ENCODE results near the gene MINDY4.

Gene MINDY4

GRCh38 chr7:30933124-30933974, 162.1 kb downstream of the MINDY4 start:
- H3K4me3 ChIP-seq (ENCODE audit: low read depth, low read length), result no peak overlapping the region
- no peak for DNase-seq (ENCODE audit: low read depth)
- TF ChIP-seq CTCF (IDR thresholded peaks at IDR 0.05; ENCODE audit: control insufficient read depth, extremely low read depth, insufficient read depth), result no peak

- no peak overlapping the region for H3K4me3 ChIP-seq (ENCODE audit: low read depth, low read length)
- no peak for DNase-seq (ENCODE audit: low read depth)
- TF ChIP-seq CTCF (IDR thresholded peaks at IDR 0.05; ENCODE audit: control insufficient read depth, extremely low read depth, insufficient read depth), result no peak
These were observed 163.0 kb downstream of the MINDY4 start for GRCh38 chr7:30934225-30934624.

- H3K4me3 ChIP-seq (ENCODE audit: low read depth, low read length), result no peak overlapping the region
- DNase-seq (ENCODE audit: low read depth), result no peak
- TF ChIP-seq CTCF (IDR thresholded peaks at IDR 0.05; ENCODE audit: control insufficient read depth, extremely low read depth, insufficient read depth), result no peak
These were observed 163.7 kb downstream of the MINDY4 start for GRCh38 chr7:30934732-30935568.

GRCh38 chr7:30935569-30935877, 164.3 kb downstream of the MINDY4 start:
- no peak for DNase-seq (ENCODE audit: low read depth)
- H3K4me3 ChIP-seq (ENCODE audit: low read depth, low read length), result no peak overlapping the region
- no peak for TF ChIP-seq CTCF (IDR thresholded peaks at IDR 0.05; ENCODE audit: control insufficient read depth, extremely low read depth, insufficient read depth)

- TF ChIP-seq CTCF (IDR thresholded peaks at IDR 0.05; ENCODE audit: control insufficient read depth, extremely low read depth, insufficient read depth), result no peak
- no peak for DNase-seq (ENCODE audit: low read depth)
- H3K4me3 ChIP-seq (ENCODE audit: low read depth, low read length), result no peak overlapping the region
These were observed 165.5 kb downstream of the MINDY4 start for GRCh38 chr7:30936650-30937245.

- TF ChIP-seq CTCF (IDR thresholded peaks at IDR 0.05; ENCODE audit: control insufficient read depth, extremely low read depth, insufficient read depth), result no peak
- no peak for DNase-seq (ENCODE audit: low read depth)
- H3K4me3 ChIP-seq (ENCODE audit: low read depth, low read length), result no peak overlapping the region
These were observed 166.2 kb downstream of the MINDY4 start for GRCh38 chr7:30937416-30937815.
